NCI-H446 treated with DMSO at 0.1 percent for 48 hours (cell line): ENCODE data around the gene CCDC201.
"Not testable (repeated sequence)": the region's sequence is repeated elsewhere in the genome, so short reads cannot be mapped to it uniquely, and the experiment has no call there.

Experiments used
- DNase-seq: peaks from one replicate; lab custom pipeline; 2025; lab: John Stamatoyannopoulos, UW

The CCDC201 gene

DNA sequence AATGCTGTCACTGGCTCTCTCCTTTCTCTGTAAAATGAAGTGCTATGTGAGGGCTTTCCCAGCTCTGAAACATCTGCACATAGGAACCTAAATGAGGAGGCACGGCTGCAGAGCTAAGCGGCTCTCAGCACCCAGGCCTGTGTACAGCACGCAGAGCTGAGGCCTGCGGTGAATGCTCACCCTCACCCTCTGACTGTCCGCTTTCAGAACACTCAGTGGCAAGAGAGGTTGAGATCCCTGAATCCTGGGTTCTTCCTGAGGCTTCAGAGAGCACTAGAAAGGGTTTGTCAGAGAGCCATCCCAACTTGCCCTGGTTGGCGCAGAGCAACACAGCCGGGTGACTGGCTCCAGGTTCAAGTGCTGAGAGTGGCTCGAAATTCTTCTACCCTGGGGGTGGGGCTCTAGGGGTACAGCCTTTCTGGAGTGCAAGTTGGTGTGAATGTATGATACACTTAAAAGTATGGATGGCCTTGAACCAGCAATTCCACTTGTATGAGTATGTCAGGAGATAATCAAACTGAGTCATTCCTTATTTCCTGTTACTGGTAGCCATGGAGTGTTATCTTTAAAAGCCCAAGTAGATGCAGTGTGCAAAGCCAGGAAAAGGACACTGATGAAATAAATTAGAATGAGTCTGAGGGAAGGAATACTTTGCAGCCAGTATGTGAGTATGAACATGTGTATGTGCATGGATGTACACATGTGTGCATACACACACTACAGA lies 1.7 kb upstream of the CCDC201 start:
- DNase-seq = no peak

DNA sequence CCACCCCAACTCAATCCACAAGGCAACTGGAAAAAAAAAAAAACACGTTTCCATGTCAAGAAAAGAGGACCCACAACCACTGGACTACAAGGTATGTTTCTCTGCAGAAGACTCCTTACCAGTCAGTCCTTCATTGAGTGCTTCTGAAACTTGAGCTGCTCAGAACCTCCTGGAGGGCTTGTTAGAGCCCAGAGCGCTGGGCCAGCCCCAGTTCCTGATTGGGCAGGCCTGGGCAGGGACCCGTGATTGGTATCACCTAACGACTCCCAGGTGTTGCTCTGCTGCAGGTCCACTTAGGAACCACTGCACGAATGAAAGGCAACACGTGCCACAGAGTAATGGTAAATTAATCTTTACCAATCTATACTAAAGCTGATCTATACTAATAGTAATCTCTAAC lies 473 bp upstream of the CCDC201 start:
- DNase-seq = no peak

DNA sequence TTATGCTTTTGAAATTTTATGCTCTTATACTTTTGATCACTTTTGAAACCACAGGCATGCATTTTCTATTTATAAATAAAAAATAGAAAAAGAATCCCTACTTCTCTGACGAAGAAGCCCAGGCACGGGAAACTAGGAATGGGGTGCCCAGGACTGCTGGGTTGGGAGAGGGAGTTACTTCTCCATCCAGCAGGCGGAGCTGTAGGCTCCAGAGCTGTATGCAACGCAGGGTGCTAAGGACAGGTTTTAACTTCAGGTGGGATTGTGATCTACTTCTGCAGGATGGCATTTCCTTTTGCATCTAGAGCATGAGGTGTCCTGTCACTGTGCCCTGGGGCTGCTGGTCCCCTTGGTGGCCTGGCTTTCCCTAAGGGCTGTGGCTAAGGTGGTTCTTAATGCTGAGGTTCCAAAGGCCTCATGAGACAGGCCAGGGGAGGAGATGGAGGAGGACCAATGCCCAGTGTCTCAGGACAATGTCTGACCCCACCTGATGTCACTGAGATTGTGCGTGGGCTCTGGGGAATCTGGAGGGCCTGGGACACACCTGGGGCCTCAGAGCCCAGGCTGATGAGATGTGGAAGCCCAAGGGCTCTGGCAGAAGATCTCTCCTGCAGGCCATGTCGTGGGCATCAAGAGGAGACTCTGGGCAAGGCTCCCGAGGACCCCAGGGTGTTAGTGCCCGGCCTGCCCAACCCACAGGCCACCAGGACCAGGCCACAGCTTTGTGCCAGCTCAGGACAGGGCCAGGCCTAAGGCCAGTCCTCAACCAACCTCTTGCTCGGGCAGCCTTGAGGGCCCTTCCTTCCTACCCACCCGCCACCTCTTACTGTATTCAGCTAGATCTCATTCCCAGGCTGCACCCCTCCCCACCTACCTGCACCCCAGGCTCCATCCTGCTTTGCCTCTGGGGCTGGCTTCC lies 507 bp downstream of the CCDC201 start:
- DNase-seq = no peak

DNA sequence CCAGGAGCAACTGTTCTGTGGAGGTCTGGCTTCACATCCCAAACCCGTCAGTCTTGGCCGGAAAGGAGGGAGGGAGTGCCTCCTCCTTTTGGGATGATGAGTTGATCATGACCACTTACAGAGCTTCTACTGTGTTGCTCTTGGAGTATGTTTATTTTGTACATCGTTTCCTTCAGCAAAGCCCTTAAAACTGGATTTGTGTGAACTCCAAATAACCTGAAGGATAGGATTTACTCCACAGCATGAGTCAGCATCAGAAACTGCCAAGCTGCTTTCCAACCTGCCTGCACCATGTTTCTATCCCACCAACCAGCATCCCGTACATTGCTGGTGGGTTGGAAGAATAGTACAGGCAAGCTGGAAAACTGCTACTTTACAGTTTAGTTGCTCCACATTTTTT lies 3.5 kb downstream of the CCDC201 start:
- no peak for DNase-seq

DNA sequence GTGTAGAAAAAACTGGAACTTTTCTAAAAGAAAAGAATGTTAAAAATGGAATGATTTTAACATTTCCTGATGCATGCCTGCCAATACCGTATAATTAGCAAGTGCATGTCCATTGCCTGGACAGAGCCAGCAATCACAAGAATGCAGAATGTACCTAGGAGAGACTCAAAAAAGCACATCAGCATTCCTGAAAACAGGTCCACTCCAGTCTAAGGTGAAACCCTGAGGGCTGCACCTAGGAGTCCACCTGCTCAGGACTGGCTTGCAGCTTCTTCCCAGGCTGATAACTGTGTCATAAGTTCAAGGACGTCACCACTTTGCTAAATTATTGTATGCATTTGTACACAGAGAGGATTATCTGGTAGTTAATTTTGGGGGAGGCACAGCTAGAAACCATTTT lies 5.4 kb downstream of the CCDC201 start:
- no peak for DNase-seq

DNA sequence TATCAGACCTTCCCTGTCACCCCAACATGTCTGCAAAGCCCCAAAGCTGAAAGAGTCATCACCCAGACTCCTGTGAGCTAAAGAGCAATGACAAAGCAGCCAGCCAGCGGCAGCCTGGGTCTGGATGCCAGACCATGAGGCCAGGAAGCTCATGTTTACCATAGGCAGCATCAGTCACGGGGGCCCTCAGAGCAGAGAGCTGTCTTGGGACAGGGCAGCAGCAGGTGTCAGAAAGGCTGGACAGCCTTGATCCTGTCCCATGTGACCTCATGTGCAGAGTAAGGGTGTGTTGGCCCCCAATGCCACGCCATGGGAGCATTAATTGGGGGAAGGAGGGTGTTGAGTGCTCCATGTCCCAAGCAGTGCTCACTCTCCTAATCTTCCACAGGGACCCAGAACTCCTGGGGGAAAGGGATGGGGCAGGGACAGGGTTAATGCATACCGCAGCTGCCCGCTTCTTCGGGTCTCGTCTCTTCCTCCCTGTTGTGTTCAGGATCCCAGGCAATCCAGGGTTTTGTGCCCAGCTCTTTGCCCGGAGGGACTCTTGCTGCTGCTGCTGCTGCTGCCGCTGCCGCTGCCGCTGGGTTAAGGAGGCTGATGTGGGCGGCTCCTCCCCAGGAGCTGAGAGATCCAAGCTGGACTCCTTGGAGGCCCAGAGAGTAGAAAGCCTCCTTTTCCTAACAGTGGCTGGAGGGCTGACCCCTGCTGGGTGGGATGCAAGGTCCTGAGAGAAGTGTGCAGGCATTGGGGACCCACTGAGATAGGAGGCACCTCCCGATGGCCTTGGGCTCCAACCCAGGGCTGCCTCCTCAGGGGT lies 7.1 kb downstream of the CCDC201 start:
- DNase-seq = no peak

DNA sequence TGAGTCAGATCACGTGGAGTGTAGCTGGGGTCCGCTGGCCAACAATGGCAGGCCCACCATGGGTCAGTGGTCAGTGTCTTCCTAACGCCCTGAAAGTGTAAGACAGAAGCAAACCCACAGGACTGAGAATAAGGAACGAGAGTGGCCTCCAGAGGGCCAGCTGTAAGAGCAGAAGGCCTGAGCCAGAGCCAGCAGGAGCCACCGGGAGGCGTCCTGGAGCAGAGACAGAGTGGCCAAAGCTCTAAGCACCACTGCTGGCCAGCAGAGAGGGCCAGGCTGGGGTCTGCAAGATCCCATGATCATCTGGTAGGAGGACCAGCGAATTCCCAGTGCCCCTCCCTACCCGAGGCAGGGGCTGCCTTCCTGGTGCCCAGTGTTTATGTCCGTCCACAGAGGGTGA lies 9.2 kb downstream of the CCDC201 start:
- no peak for DNase-seq

DNA sequence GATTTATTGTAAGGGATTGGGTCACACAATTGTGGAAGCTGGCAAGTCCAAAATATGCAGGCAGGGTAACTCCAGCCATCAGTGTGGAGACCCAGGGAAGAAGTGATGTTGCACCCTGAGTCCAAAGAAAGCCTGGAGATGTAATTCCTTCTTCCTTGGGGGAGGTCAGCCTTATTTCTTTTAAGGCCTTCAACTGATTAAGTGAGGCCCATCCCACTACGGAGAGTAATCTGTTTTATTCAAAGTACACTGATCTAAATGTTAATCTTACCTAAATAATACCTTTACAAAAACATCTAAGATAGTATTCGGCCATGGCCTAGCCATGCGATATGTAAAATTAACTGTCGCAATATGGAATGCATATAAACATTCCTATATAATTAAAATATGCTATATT lies 16.0 kb downstream of the CCDC201 start:
- DNase-seq = not testable (repeated sequence)

DNA sequence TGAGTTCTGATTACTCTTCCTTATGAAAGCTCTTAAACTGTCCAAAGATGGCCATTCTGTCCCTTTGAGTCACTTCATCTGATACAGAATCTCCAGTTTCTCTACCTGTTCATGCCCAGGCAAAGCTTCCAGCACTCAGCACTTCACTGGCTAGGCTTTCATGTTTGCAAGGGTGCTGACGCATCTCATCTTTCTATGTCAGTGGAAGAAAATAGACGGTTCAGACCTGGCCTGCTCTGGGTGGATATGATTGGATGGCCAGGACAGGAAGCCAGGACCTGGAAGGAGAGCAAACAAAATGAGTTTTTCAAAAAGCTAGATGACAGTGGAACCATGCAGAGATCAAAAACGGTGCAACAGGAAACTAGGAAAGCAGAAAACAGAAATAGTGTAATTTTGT lies 17.2 kb downstream of the CCDC201 start:
- not testable (repeated sequence) for DNase-seq

DNA sequence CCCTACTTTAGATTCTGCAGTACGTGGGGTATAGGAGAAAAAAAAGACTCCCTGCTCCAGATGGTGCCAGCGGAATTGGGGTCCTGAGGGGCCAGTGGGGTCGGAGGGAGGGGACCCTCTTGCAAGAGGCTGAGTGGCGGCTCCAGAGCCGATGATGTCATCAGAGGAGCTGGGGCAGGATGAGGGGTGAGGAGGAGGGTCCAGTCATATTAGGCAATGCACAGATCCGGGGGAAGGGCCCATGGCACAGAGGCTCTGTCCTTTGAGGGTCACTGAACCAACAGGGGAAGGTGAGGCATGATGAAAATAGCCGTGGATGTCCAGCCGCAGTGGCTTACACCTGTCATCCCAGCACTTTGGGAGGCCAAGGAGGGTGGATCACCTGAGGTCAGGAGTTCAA lies 19.4 kb downstream of the CCDC201 start:
- not testable (repeated sequence) for DNase-seq

DNA sequence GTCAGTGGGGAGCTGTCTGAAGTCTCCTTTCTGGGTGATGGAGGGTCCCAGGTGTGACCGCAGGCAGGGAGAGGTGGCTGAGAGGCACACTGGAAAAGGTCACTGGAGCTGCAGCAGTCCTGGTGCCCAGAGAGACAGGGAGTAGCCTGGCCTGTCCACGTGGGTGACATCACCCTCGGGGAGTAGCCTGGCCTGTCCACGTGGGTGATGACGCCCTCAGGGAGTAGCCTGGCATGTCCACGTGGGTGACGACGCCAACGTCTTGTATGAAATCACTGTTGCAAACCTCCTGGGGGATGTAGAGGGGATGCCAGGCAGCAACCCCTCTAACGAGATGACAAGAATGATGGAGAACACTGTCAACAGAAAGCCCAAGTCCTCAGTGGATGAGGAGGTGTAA lies 19.9 kb downstream of the CCDC201 start:
- DNase-seq = not testable (repeated sequence)

DNA sequence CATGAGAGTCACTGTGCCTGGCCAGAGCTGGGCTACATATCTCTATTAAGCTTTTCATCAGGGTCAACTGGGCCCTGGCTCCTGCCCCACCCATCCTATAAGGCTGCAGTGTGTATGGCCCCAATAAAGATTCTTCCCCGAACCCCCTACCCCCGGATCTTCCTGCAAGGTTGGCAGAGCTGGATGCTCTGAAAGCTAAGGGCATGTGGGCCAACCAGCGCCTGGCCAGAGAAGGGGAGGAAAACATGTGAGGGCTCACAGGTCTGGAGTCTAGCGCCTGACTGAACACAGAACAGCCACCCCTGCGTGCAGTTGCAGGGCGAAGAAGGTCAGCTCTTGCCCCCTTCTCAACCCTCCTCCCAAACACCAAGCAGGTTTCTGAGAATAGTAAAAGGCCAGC lies 24.1 kb downstream of the CCDC201 start:
- not testable (repeated sequence) for DNase-seq

DNA sequence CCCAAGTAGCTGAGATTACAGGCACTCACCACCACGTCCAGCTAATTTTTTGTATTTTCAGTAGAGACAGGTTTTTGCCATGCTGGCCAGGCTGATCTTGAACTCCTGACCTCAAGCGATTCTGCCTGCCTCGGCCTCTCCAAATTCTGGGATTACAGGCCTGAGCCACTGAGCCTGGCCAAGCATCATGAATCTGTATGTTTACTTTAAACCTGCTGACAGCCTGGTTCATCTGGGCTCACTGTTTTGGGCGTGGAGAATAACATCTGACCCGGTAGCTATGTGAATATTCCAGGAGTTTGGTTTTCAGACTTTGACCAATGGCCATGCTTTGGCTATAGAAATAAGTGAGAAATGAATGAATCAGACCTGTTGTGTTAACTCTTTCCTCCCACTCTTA lies 26.3 kb downstream of the CCDC201 start:
- not testable (repeated sequence) for DNase-seq

DNA sequence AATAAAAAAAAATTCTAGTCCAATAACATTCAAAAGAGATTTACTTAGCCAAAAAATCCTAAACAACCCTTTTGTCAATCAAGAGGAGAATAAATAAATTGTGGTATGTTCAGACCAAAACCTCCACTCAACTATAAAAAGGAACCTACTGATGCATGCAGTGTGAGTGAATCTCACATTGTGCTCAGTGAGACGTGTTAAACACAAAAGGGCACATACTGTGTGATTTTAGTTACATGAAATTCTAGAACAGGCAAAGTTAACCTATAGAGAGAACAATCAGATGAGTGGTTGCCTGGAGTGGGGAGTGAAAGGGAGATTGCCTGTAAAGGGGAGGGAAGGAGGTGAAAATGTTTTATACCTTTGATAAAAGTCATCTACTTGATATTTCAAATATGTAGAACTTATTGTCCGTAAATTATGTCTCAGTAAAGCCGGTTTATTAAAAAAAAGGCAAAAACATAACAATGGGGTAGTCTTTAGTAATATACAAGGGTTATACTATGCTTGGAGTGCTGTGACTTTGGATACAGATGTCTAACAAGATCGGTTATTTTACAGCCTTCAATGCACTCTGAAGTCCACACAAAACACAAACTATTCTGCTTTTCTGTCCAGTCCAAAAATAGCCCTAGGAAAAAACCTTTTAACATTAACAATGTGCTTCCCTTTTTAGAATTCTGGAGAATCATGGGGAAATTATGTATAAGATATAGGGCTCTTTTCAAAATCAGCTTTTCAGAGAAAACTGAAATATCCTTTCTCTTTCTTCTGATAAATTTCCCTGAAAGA lies 30.8 kb downstream of the CCDC201 start:
- not testable (repeated sequence) for DNase-seq

DNA sequence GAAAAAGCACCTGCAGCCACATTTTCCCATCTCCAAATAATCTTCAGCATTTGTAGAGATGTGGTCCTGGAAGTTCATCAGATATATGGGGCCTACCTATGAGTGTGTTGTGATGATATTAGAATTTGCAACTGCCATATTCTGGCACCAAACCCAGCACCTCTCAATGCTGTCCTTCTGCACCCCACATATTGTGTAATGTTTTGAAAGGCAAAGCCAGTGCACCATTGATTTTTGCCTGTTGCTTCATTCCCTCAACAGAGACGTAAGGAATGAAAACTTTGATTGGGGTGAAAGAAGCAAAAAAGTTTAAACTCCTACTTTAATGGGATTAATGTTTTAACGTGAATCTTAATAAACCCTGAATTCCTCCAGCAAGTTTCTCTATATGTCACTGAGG lies 34.0 kb downstream of the CCDC201 start:
- not testable (repeated sequence) for DNase-seq

DNA sequence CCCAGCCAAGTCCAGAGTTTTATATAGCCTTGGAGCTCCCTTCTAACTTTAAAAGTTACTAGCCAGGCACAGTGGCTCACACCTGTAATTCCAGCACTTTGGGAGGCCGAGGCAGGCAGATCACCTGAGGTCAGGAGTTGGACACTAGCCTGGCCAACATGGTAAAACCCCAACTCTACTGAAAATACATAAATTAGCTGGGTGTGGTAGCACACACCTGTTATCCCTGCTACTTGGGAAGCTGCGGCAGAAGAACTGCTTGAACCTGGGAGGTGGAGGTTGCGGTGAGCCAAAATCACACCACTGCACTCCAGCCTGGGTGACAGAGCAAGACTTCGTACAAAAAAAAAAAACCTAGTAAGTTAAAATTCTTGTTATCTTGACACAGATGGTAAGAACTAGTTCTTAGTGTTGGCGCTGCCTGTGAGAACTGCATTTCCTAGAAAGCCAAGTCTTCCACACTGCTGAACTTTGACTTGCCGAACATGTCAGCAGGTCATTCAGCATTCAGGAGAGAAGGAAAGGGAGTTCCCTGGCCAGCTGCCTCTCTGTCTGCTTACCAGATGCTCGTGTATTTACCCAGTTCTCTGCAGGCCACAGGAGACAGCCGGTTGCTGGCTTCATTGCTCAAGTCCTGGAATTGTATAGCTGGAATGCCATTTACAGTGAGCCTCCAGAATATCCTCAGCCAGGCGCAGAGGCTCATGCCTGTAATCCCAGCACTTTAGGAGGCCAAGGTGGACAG lies 40.3 kb downstream of the CCDC201 start:
- DNase-seq = peak; percentile 5

DNA sequence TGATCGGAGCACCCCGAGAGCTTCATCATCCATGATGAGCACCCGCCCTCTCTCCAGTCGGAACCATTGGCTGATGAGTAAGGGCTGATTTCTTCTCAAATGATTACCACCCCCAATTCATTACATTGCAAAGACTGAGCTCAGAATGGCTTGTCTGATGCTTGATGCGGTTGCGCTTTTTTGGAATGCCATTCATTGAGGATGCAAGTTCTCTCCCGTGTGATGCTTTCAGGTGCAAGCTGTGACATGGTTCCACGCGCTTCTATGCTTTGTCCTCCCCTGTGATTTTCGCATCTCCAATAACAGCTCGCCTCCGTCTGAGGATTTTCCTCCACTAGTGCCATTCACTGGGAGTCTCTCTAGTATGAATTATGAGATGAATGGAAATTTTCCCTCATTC lies 43.0 kb downstream of the CCDC201 start:
- not testable (repeated sequence) for DNase-seq

DNA sequence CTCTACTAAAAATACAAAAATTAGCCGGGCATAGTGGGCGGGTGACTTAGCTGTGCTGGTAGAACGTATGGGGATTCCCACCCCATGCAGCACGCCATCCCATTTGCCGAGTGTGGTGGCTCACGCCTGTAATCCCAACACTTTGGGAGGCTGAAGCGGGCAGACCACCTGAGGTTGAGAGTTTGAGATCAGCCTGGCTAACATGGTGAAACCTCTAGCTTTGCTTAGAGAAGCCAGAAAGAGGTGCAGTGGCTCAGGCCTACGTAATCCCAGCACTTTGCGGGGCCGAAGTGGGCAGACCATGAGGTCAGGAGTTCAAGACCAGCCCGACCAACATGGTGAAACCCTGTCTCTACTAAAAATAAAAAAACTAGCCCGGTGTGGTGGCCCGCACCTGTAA lies 45.2 kb downstream of the CCDC201 start:
- not testable (repeated sequence) for DNase-seq

DNA sequence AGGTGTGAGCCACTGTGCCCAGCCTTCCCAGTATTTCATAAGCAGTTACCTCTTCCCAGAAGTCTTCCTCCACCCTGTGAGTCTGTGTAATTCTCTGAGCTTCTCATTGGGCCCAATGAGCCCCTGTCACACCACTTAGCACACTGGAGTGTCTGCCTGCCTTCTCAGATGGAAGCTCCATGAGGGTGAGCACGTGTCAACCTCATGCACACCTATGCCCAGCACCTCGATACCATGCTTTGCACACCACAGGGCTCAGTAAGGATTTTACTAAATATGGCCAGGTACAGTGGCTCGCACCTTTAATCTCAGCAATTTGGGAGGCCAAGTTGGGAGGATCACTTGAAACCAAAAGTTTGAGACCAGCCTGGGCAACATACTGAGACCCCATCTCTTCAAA lies 46.3 kb downstream of the CCDC201 start:
- DNase-seq = not testable (repeated sequence)

DNA sequence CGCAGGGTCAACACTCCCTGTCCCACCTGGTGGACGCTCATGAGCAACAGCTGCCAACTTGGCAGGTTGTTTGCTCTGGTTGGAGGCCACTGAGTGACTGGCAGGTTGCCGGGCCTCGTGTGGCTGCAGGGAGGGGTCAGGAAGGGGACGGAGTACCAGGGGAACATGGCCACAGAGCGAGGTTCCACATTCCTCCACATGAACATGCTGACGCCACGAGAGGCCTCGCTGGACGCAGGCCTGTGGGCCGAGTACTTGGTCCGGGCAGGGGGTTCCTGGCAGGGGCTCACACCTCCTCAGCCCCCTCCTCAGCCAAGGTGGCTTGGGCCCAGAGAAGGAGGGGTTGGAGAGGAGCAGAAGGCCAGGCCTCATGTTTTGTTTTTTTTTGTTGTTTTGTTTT lies 54.1 kb downstream of the CCDC201 start:
- DNase-seq = not testable (repeated sequence)

DNA sequence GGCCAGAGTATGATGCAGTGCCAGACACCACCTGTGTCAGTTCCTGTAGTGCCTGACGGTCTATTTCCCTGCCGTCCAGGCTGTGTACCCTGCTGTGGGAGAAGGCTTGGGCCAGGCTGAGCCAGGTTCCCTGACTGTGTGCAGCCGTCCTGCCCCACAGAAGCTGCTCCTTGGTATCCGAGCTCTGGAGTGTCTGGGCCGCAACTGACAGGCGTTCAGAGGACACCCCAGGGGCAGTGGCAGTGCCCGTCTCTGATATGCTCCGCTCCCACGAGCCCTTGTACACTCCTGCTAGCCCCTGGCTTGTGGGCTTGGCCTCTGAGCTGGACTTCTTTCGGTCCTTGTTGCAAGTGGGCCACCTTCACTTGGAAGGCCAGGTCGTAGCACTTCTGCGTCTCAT lies 55.0 kb downstream of the CCDC201 start:
- not testable (repeated sequence) for DNase-seq
